WTC11 (cell line): ENCODE results near the gene FAM124B. TPM values are rescaled to one million over a fixed set of nuclear protein-coding genes. Genes with fewer than 3 reads are reported as not detected.

ENCODE experiments used
- ATAC-seq: fragments of 200-7000 bp; cut with Tn5 transposase; 2 replicates; pipeline ENCODE4 v1.10.0; 2021; ENCODE audit warnings: mild to moderate bottlenecking, moderate library complexity
- CTCF ChIA-PET: fragments of 300-600 bp; sonication (Branson Sonifier 250); formaldehyde crosslinking; loops from one replicate; lab custom pipeline; 2021; ENCODE audit warnings: antibody characterized with exemption; lab: Charles Lee
- POLR2A ChIA-PET: fragments of 350-600 bp; sonication (Branson Sonifier 250); formaldehyde crosslinking; loops from one replicate; lab custom pipeline; 2021; ENCODE audit warnings: antibody characterized with exemption; lab: Charles Lee
- DNase-seq: peaks from one replicate; pipeline ENCODE4 v3.0.0; 2021; ENCODE audit warnings: low spot score
- H3K27ac Mint-ChIP-seq: 2 replicates; pipeline ENCODE4 v1.8.0; 2021; ENCODE audit warnings: mixed read lengths
- H3K27me3 Mint-ChIP-seq: 2 replicates; pipeline ENCODE4 v1.8.0; 2021; ENCODE audit warnings: low read depth, mild to moderate bottlenecking, moderate library complexity, mixed read lengths
- H3K36me3 Mint-ChIP-seq: 2 replicates; pipeline ENCODE4 v1.8.0; 2021; ENCODE audit warnings: mixed read lengths
- H3K4me1 Mint-ChIP-seq: 2 replicates; pipeline ENCODE4 v1.8.0; 2022; ENCODE audit warnings: mixed read lengths
- H3K4me3 Mint-ChIP-seq: 2 replicates; pipeline ENCODE4 v1.8.0; 2021; ENCODE audit warnings: mild to moderate bottlenecking, moderate library complexity, mixed read lengths
- H3K9me3 Mint-ChIP-seq: 2 replicates; pipeline ENCODE4 v1.8.0; 2021; ENCODE audit warnings: mixed read lengths
- ELF4 ChIP-seq: sonication (generic); formaldehyde crosslinking; IDR thresholded peaks from 2 replicates; pipeline ENCODE4 v1.8.1; 2022; ENCODE audit warnings: low read depth, mild to moderate bottlenecking, moderate library complexity, missing genetic modification reagents
- EMX1 ChIP-seq: fragments of 250-450 bp; sonication (Bioruptor Pico); IDR thresholded peaks from 2 replicates; pipeline ENCODE4 v1.8.0; 2021; ENCODE audit warnings: mild to moderate bottlenecking
- ESRRA ChIP-seq: sonication (generic); formaldehyde crosslinking; IDR thresholded peaks from 2 replicates; pipeline ENCODE4 v1.8.1; 2022; ENCODE audit warnings: mild to moderate bottlenecking, missing genetic modification reagents, borderline replicate concordance
- ETV6 ChIP-seq: sonication (generic); formaldehyde crosslinking; IDR thresholded peaks from 2 replicates; pipeline ENCODE4 v1.8.1; 2022; ENCODE audit warnings: mild to moderate bottlenecking, missing genetic modification reagents
- FOXK1 ChIP-seq: sonication (generic); formaldehyde crosslinking; IDR thresholded peaks from 2 replicates; pipeline ENCODE4 v1.8.0; 2022; ENCODE audit warnings: mild to moderate bottlenecking, moderate library complexity, missing genetic modification reagents
- FOXP1 ChIP-seq: sonication (generic); formaldehyde crosslinking; IDR thresholded peaks from 2 replicates; pipeline ENCODE4 v1.8.0; 2022; ENCODE audit warnings: missing genetic modification reagents, mild to moderate bottlenecking, moderate library complexity, borderline replicate concordance
- GRHL2 ChIP-seq: fragments of 250-450 bp; sonication (Bioruptor Pico); IDR thresholded peaks from 2 replicates; pipeline ENCODE4 v1.8.0; 2022; ENCODE audit warnings: mild to moderate bottlenecking, moderate library complexity; ENCODE audit not compliant: insufficient replicate concordance, severe bottlenecking
- GTF2I ChIP-seq: fragments of 250-450 bp; sonication (Bioruptor Pico); conservative IDR thresholded peaks from 2 replicates; pipeline ENCODE4 v1.4.0; 2021; ENCODE audit warnings: mild to moderate bottlenecking
- JUN ChIP-seq: sonication (generic); formaldehyde crosslinking; IDR thresholded peaks from 2 replicates; pipeline ENCODE4 v1.8.0; 2023; ENCODE audit warnings: mild to moderate bottlenecking, missing genetic modification reagents
- MYBL2 ChIP-seq: sonication (generic); formaldehyde crosslinking; IDR thresholded peaks from 2 replicates; pipeline ENCODE4 v1.8.1; 2023; ENCODE audit warnings: mild to moderate bottlenecking, moderate library complexity, missing genetic modification reagents
- NR1H2 ChIP-seq: sonication (generic); formaldehyde crosslinking; IDR thresholded peaks from 2 replicates; pipeline ENCODE4 v1.9.0; 2021; ENCODE audit warnings: mild to moderate bottlenecking, moderate library complexity, missing genetic modification reagents
- NR3C1 ChIP-seq: sonication (generic); formaldehyde crosslinking; conservative IDR thresholded peaks from 2 replicates; pipeline ENCODE4 v1.8.1; 2023; ENCODE audit warnings: low read depth, mild to moderate bottlenecking, missing genetic modification reagents
- ZNF138 ChIP-seq: sonication (generic); formaldehyde crosslinking; conservative IDR thresholded peaks from 2 replicates; pipeline ENCODE4 v1.8.1; 2022; ENCODE audit warnings: mild to moderate bottlenecking, moderate library complexity, missing genetic modification reagents
- ZNF232 ChIP-seq: sonication (generic); formaldehyde crosslinking; IDR thresholded peaks from 2 replicates; pipeline ENCODE4 v1.8.0; 2022; ENCODE audit warnings: mild to moderate bottlenecking, missing genetic modification reagents
- ZNF423 ChIP-seq: fragments of 250-450 bp; sonication (Bioruptor Pico); IDR thresholded peaks from 2 replicates; pipeline ENCODE4 v2.1.2; 2022; ENCODE audit warnings: mild to moderate bottlenecking, moderate library complexity
- total RNA-seq: library from RNA; stranded (reverse); gene quantifications from 3 replicates; pipeline ENCODE4 v1.2.3, GENCODE V29; 2021
- TF ChIP-seq, protein P1 (sequence below): fragments of 250-450 bp; sonication (Bioruptor Pico); IDR thresholded peaks from 2 replicates; pipeline ENCODE4 v1.8.0; 2021; ENCODE audit warnings: mild to moderate bottlenecking
- TF ChIP-seq, protein P2 (sequence below): sonication (generic); formaldehyde crosslinking; IDR thresholded peaks from 2 replicates; pipeline ENCODE4 v1.8.1; 2022; ENCODE audit warnings: mild to moderate bottlenecking, missing genetic modification reagents, moderate library complexity, borderline replicate concordance
- TF ChIP-seq, protein P3 (sequence below): fragments of 250-450 bp; sonication (Bioruptor Pico); IDR thresholded peaks from 2 replicates; pipeline ENCODE4 v1.9.0; 2021; ENCODE audit warnings: mild to moderate bottlenecking
- TF ChIP-seq, protein P4 (sequence below): sonication (generic); formaldehyde crosslinking; IDR thresholded peaks from 2 replicates; pipeline ENCODE4 v1.8.1; 2022; ENCODE audit warnings: low read depth, mild to moderate bottlenecking, moderate library complexity, missing genetic modification reagents, borderline replicate concordance
- TF ChIP-seq, protein P5 (sequence below): sonication (generic); formaldehyde crosslinking; IDR thresholded peaks from 2 replicates; pipeline ENCODE4 v1.8.1; 2023; ENCODE audit warnings: mild to moderate bottlenecking, missing genetic modification reagents, moderate library complexity
- TF ChIP-seq, protein P6 (sequence below): sonication (generic); formaldehyde crosslinking; IDR thresholded peaks from 2 replicates; pipeline ENCODE4 v1.8.0; 2023; ENCODE audit warnings: missing genetic modification reagents, mild to moderate bottlenecking, borderline replicate concordance
- TF ChIP-seq, protein P7 (sequence below): sonication (generic); formaldehyde crosslinking; IDR thresholded peaks from 2 replicates; pipeline ENCODE4 v1.8.0; 2022; ENCODE audit warnings: mild to moderate bottlenecking, missing genetic modification reagents

Gene FAM124B
- total RNA-seq, 1 experiment from 2014 or later, result 3.7 TPM

DNA sequence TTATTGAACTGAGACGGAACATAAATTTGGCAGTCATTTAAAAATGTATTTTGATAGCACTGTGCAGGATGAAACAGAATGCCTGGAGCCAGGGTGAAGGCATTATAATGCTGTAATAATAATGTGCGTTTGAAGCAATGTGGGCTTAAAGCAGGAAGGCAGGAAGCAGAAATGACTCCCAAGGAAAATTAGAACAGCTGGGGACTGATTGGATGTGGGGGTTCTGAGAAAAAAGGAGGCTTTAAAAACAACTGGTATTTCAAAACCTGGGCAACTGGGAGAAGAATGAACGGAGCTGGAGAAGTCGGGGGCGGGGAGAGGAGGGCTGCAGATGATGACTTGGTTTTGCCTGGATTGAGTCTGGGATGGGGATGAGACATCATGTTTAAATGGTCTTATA lies 12.6 kb downstream of the FAM124B start:
- ATAC-seq, result no peak
- H3K27ac Mint-ChIP-seq, result peak overlapping the region; percentile 19; the same call in 1 of the 2 replicates
- H3K4me1 Mint-ChIP-seq, result peaks cover 14% of the 10 kb centered on the region
- no peak for DNase-seq
- no peak for TF ChIP-seq ZNF138 (CRISPR knock-in tag)
- TF ChIP-seq, protein P1, sequence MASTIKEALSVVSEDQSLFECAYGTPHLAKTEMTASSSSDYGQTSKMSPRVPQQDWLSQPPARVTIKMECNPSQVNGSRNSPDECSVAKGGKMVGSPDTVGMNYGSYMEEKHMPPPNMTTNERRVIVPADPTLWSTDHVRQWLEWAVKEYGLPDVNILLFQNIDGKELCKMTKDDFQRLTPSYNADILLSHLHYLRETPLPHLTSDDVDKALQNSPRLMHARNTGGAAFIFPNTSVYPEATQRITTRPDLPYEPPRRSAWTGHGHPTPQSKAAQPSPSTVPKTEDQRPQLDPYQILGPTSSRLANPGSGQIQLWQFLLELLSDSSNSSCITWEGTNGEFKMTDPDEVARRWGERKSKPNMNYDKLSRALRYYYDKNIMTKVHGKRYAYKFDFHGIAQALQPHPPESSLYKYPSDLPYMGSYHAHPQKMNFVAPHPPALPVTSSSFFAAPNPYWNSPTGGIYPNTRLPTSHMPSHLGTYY (CRISPR knock-in tag), result no peak
- TF ChIP-seq MYBL2 (CRISPR knock-in tag), result no peak
- TF ChIP-seq ESRRA, result no peak
- no peak for TF ChIP-seq GTF2I (CRISPR knock-in tag)
- no peak for TF ChIP-seq NR3C1
- no peak for TF ChIP-seq GRHL2
- TF ChIP-seq FOXK1, result no peak
- no peak for TF ChIP-seq JUN (CRISPR knock-in tag)
- no peak for TF ChIP-seq EMX1
- no peak for TF ChIP-seq ZNF232 (CRISPR knock-in tag)
- TF ChIP-seq, protein P2, sequence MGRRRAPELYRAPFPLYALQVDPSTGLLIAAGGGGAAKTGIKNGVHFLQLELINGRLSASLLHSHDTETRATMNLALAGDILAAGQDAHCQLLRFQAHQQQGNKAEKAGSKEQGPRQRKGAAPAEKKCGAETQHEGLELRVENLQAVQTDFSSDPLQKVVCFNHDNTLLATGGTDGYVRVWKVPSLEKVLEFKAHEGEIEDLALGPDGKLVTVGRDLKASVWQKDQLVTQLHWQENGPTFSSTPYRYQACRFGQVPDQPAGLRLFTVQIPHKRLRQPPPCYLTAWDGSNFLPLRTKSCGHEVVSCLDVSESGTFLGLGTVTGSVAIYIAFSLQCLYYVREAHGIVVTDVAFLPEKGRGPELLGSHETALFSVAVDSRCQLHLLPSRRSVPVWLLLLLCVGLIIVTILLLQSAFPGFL, result no peak
- no peak overlapping the region for H3K4me3 Mint-ChIP-seq
- POLR2A ChIA-PET, result no interaction called here
- CTCF ChIA-PET, result no interaction called here
- peaks cover 4% of the 10 kb centered on the region for H3K36me3 Mint-ChIP-seq
- H3K9me3 Mint-ChIP-seq, result peaks cover 9% of the 10 kb centered on the region; the same call in 1 of the 2 replicates
- no peaks in the 10 kb centered on the region for H3K27me3 Mint-ChIP-seq

DNA sequence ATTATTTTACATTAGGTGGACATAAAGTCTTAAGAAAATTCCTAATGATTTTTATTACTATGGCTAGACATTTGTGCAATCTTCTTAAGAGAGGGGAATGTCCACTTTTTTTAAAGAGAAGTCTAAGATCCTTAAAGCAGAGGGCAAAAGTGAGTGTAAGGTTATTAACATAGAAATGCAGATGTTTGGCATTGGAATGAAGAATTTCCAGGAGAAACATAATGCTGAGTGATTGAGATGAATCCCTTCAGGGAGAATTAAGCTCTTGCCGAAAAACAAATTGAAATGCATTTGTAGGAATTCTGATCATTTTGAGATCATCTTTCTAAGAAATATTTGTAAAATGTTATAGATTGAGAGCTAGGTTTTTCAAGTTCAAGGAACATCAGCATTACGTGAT lies 15.0 kb downstream of the FAM124B start:
- CTCF ChIA-PET, result interaction anchor here (0.5 to 1.2 kb wide), 2 partner anchors 14 to 27 kb away, joined by 4 read pairs; no protein-coding TSS in a partner anchor
- POLR2A ChIA-PET, result no interaction called here
- no peak overlapping the region for H3K4me3 Mint-ChIP-seq
- H3K27ac Mint-ChIP-seq, result no peak overlapping the region
- ATAC-seq (no peak), DNase-seq (no peak)
- no peaks in the 10 kb centered on the region for H3K27me3 Mint-ChIP-seq
- H3K36me3 Mint-ChIP-seq, result no peaks in the 10 kb centered on the region
- peaks cover 14% of the 10 kb centered on the region for H3K4me1 Mint-ChIP-seq
- no peaks in the 10 kb centered on the region for H3K9me3 Mint-ChIP-seq
- no peak for TF ChIP-seq JUN (CRISPR knock-in tag)
- TF ChIP-seq, protein P3, sequence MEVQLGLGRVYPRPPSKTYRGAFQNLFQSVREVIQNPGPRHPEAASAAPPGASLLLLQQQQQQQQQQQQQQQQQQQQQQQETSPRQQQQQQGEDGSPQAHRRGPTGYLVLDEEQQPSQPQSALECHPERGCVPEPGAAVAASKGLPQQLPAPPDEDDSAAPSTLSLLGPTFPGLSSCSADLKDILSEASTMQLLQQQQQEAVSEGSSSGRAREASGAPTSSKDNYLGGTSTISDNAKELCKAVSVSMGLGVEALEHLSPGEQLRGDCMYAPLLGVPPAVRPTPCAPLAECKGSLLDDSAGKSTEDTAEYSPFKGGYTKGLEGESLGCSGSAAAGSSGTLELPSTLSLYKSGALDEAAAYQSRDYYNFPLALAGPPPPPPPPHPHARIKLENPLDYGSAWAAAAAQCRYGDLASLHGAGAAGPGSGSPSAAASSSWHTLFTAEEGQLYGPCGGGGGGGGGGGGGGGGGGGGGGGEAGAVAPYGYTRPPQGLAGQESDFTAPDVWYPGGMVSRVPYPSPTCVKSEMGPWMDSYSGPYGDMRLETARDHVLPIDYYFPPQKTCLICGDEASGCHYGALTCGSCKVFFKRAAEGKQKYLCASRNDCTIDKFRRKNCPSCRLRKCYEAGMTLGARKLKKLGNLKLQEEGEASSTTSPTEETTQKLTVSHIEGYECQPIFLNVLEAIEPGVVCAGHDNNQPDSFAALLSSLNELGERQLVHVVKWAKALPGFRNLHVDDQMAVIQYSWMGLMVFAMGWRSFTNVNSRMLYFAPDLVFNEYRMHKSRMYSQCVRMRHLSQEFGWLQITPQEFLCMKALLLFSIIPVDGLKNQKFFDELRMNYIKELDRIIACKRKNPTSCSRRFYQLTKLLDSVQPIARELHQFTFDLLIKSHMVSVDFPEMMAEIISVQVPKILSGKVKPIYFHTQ (CRISPR knock-in tag), result no peak
- no peak for TF ChIP-seq ETV6 (CRISPR knock-in tag)
- TF ChIP-seq, protein P2, result no peak
- TF ChIP-seq, protein P4, sequence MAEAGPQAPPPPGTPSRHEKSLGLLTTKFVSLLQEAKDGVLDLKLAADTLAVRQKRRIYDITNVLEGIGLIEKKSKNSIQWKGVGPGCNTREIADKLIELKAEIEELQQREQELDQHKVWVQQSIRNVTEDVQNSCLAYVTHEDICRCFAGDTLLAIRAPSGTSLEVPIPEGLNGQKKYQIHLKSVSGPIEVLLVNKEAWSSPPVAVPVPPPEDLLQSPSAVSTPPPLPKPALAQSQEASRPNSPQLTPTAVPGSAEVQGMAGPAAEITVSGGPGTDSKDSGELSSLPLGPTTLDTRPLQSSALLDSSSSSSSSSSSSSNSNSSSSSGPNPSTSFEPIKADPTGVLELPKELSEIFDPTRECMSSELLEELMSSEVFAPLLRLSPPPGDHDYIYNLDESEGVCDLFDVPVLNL (CRISPR knock-in tag), result no peak
- TF ChIP-seq, protein P5, sequence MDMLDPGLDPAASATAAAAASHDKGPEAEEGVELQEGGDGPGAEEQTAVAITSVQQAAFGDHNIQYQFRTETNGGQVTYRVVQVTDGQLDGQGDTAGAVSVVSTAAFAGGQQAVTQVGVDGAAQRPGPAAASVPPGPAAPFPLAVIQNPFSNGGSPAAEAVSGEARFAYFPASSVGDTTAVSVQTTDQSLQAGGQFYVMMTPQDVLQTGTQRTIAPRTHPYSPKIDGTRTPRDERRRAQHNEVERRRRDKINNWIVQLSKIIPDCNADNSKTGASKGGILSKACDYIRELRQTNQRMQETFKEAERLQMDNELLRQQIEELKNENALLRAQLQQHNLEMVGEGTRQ (CRISPR knock-in tag), result no peak
- TF ChIP-seq, protein P6, sequence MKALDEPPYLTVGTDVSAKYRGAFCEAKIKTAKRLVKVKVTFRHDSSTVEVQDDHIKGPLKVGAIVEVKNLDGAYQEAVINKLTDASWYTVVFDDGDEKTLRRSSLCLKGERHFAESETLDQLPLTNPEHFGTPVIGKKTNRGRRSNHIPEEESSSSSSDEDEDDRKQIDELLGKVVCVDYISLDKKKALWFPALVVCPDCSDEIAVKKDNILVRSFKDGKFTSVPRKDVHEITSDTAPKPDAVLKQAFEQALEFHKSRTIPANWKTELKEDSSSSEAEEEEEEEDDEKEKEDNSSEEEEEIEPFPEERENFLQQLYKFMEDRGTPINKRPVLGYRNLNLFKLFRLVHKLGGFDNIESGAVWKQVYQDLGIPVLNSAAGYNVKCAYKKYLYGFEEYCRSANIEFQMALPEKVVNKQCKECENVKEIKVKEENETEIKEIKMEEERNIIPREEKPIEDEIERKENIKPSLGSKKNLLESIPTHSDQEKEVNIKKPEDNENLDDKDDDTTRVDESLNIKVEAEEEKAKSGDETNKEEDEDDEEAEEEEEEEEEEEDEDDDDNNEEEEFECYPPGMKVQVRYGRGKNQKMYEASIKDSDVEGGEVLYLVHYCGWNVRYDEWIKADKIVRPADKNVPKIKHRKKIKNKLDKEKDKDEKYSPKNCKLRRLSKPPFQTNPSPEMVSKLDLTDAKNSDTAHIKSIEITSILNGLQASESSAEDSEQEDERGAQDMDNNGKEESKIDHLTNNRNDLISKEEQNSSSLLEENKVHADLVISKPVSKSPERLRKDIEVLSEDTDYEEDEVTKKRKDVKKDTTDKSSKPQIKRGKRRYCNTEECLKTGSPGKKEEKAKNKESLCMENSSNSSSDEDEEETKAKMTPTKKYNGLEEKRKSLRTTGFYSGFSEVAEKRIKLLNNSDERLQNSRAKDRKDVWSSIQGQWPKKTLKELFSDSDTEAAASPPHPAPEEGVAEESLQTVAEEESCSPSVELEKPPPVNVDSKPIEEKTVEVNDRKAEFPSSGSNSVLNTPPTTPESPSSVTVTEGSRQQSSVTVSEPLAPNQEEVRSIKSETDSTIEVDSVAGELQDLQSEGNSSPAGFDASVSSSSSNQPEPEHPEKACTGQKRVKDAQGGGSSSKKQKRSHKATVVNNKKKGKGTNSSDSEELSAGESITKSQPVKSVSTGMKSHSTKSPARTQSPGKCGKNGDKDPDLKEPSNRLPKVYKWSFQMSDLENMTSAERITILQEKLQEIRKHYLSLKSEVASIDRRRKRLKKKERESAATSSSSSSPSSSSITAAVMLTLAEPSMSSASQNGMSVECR, result no peak
- no peak for TF ChIP-seq FOXP1 (CRISPR knock-in tag)
- TF ChIP-seq ELF4, result no peak
- no peak for TF ChIP-seq MYBL2 (CRISPR knock-in tag)
- TF ChIP-seq NR1H2 (CRISPR knock-in tag), result no peak
- TF ChIP-seq ZNF138 (CRISPR knock-in tag), result no peak
- no peak for TF ChIP-seq ZNF423 (CRISPR knock-in tag)
- TF ChIP-seq, protein P7, sequence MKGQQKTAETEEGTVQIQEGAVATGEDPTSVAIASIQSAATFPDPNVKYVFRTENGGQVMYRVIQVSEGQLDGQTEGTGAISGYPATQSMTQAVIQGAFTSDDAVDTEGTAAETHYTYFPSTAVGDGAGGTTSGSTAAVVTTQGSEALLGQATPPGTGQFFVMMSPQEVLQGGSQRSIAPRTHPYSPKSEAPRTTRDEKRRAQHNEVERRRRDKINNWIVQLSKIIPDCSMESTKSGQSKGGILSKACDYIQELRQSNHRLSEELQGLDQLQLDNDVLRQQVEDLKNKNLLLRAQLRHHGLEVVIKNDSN (CRISPR knock-in tag), result no peak
- TF ChIP-seq GTF2I (CRISPR knock-in tag), result no peak
